ENCODE measurements around the gene CEP192. TPM values are rescaled to one million over a fixed set of nuclear protein-coding genes. Genes with fewer than 3 reads are reported as not detected.

CEP192 gene
- polyA plus RNA-seq, 10 donors = 17.4 to 35.3 (median 22.4) TPM

DNA sequence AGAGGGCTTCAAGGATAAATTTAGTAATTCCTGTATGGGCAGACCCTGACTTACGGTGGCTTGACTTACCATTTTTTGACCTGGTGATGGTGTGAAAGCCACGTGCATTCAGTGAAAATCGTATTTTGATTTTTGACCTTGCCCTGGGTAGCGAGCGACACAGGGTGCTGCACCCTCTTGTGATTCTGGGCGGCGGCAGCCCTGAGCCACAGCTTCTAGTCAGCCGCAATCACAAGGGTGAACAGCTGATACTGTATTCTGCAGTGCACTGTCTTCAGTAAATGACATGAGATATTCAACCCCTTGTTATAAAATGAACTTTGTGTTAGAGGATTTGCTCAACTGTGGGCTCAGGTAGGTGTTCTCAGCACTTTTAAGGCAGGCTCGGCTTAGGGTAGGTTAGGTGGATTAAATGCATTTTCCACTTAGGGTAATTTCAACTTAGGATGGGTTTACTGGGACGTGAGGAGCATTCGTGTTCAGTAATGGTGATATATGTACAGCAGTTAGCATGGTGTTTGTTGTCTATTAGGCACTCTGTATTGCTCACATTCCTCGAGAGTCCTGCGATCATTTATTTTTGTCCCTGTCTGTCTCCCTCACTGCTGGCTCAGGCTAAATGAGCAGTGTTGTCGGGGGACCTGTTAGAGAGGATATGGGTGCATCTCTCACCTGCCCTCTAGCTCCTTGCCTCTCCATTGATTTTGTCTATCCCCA, 109.9 kb downstream of the CEP192 start:
- DNase-seq = no peak

DNA sequence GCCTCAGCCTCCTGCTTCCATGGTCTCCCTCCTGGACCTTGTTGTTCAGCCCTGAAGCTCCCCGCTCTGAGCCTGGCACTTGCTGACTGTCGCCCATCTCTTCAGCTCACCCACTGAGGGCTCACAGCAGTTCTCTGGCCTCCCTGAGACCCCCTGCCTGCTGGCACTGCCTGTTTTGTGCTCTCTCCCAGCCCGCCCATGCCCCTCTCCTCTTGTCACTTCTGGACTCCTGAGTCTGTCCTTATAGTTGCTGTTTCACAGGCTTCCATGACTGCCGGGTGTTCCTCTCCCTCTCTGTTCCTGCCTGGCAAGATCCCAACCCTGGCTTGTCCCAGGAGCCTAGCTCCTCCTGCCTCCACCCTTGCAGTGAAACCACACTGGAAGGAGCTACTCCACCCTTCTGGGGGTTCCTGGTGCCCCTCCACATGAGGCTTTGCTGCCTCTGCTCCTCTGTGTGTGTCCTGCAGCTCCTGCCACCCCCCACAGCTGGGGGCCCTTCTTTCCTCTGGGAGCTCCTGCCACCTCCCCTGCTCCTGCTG, 110.6 kb downstream of the CEP192 start:
- DNase-seq = no peak

- no peak for DNase-seq
Observed at GRCh38 chr18:13103366-13103765, 112.2 kb downstream of the CEP192 start.

DNA sequence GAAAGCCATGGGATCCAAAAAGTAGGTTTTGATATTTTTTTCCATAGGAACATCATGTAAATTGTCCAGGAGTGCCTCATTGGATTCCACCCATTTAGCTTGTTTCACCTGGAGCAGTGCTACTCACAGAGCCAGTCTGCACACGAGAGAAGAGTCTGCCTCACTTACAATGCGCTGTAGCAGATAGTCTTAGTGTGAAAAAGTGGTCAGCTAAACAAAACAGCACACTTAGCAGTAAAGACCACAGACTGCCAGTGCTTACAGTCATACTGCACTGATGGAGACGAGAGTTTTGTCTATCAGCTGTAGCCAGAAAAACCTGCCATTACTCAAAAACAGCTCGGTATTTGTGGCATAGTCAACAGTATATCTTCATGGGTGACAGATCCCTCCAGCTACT, 113.9 kb downstream of the CEP192 start:
- DNase-seq = no peak

GRCh38 chr18:13107074-13107473, 115.9 kb downstream of the CEP192 start:
- no peak for DNase-seq

DNA sequence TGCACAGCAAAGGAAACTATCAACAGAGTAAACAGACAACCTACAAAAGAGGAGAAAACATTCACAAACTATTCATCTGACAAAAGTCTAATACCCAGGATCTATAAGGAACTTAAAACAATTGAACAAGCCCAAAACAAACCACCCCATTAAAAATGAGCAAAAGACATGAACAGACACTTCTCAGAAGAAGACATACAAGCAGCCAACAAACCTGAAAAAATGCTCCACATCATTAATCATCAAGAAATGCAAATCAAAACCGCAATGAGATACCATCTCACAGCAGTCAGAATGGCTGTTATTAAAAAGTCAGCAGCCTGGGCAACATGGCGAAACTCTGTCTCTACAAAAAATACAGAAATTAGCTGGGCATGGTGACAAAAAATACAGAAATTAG, 117.2 kb downstream of the CEP192 start:
- no peak for DNase-seq

- no peak for DNase-seq
Observed at GRCh38 chr18:13110559-13110958, 119.4 kb downstream of the CEP192 start.

DNA sequence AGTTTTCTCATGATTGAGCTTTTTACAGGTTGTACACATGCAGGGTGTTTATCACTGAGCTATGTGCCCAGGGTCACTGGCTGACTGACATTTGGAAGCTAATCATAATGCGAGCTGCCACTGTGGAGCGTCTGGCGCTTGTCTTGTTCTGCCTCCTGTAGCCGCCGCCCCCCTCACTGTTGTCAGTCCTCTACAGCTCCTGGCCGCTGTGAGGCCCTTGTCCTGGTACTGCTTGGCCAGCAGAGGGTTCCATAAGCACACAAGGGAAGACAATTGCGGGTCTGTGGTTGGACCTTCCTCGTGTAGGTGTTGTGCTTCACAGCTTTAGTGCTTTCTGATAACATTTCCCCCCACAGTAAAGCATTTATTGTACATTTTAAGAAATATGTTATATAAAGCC, 121.8 kb downstream of the CEP192 start:
- DNase-seq = peak in 2 of 3 donors; percentile 30 to 46

DNA sequence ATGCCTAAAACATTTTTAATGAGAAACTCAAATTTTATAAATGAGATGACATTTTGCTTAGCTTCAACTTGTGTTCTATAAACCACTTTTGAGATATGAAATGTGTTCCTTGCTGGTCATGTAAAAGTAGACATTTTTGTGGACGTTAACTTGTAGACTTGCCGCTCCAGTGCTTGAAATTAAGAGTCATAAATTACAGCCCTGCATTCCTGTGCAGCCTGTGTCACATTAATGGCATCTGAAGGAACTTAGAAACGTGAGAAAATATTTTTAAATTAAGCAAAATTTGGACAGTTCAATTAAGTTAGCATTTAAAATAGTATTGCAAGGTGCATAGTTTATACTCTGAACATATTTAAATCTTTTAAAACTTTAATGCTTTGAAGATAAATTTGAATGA, 129.1 kb downstream of the CEP192 start:
- DNase-seq = no peak

GRCh38 chr18:13120983-13121441, 129.8 kb downstream of the CEP192 start:
- DNase-seq = peak; percentile 40 to 61 (median 57)

GRCh38 chr18:13124411-13124810, 133.2 kb downstream of the CEP192 start:
- DNase-seq = no peak

- no peak for DNase-seq
Observed at GRCh38 chr18:13125191-13125590, 134.0 kb downstream of the CEP192 start.

- no peak for DNase-seq
Observed at GRCh38 chr18:13126966-13127598, 135.9 kb downstream of the CEP192 start.

DNA sequence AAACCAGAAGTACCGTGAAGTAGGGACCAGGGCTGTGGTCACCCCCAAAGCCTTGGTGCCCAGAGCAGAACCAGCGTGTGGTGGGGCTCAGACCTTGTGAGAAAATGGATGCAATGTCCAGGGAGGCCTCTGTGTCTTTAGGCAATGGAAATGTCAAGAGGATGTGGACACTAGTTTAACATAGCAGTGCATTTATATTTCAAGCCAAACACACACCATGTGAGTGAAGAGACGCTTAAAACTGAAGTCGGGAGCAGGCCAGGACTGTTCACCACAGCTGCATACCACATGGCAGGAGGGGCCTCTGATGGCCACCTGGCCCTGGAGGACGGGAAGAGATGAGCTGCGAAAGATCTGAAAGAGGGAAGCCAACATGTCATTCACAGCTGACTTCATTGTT, 140.1 kb downstream of the CEP192 start:
- DNase-seq = no peak

GRCh38 chr18:13134551-13135401, 143.6 kb downstream of the CEP192 start:
- no peak for DNase-seq

- peak in 1 of 3 donors; percentile 22 for DNase-seq
Observed at GRCh38 chr18:13136056-13136903, 145.1 kb downstream of the CEP192 start.

GRCh38 chr18:13136904-13137669, 145.9 kb downstream of the CEP192 start:
- DNase-seq = peak in 2 of 3 donors; percentile 40 to 81

DNA sequence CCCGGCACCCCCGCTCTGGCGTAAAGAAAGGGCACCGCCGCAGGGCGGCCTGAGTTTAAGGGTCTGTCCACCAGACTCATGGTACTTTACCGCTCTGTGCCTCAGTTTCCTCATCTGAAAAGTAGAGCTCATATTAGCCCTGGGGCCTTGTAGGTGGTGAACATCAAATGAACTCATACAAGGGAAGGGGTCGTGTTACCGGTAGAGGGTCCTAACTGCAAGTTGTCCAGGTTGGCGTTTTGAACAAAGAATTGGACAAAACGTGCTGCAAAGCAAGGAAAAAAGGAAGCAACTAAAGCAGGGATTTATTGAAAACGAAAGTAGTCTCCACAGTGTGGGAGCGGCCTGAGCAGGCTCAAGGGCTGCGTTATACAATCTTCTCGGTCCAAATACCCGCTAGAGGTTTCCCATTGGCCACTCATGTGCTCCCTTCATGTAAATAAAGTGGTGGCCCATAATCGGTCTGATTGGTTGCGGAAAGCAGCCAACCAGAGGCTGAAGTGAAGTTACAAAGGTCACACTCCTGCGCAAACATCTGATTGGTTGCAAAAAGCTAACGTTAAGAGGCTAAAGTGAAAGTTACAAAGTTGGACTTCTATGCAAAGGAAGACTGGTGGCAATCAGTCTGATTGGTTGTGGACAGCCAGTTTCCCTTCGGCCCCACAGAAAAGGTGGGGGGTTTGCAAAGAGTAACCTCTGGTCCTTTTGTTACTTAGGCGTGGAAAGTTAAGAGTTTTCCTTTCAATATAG, 146.7 kb downstream of the CEP192 start:
- DNase-seq = peak in 2 of 3 donors; percentile 36 to 55

DNA sequence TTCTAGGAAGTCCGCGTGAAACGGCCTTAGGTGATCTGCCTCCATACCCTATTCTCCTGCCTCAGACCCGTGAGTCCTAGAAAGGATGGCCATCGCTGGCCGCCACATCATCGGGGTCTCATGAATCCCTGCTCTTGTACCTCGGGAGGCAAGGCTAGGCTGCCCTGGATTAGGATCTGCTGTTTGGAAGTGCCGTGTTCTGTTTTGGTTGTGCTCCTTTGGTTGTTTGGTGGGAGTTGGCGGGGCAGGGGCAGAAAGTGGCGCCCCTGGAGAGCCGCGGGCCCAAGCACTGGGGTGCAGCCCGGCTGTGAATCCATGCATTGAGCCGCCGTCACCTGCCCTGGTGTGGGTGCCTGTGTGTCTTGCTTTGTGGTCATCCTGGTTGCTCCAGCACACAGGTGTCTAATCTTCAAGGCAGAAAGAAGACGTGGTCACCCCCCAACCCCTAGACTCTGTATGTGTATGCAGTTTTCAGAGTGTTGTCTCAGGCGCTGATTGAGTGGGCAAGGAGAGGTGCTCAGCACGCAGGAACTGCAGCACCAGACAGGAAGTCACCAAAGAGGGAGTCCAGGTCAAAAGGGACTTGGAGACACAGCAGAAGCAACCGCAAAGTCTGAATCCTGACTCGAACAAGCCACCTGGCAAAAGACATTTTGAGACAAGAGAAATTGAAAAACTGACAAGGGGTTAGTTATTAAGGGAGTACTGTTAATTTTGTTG, 147.4 kb downstream of the CEP192 start:
- DNase-seq = no peak
